Measurements from ENCODE around the gene MPDU1.

MPDU1 gene

DNA sequence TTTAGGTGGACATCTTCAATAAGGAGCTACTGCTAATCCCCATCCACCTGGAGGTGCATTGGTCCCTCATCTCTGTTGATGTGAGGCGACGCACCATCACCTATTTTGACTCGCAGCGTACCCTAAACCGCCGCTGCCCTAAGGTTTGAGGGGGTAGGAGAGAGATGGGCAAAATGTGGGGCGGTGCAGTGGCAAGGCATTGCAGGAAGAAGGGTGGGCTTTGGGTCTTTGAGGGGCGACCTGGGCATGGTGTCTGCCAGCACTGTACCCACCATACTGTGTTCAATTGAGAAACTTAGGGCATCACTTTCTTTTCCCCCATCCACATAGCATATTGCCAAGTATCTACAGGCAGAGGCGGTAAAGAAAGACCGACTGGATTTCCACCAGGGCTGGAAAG lies 13.3 kb upstream of the MPDU1 start:
- H3K4me3 ChIP-seq (ENCODE audit: control insufficient read depth, low read depth, low read length) = no peak overlapping the region
- TF ChIP-seq, protein P1, sequence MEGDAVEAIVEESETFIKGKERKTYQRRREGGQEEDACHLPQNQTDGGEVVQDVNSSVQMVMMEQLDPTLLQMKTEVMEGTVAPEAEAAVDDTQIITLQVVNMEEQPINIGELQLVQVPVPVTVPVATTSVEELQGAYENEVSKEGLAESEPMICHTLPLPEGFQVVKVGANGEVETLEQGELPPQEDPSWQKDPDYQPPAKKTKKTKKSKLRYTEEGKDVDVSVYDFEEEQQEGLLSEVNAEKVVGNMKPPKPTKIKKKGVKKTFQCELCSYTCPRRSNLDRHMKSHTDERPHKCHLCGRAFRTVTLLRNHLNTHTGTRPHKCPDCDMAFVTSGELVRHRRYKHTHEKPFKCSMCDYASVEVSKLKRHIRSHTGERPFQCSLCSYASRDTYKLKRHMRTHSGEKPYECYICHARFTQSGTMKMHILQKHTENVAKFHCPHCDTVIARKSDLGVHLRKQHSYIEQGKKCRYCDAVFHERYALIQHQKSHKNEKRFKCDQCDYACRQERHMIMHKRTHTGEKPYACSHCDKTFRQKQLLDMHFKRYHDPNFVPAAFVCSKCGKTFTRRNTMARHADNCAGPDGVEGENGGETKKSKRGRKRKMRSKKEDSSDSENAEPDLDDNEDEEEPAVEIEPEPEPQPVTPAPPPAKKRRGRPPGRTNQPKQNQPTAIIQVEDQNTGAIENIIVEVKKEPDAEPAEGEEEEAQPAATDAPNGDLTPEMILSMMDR (IDR thresholded peaks at IDR 0.05; ENCODE audit: control insufficient read depth, insufficient read depth, low read depth, low read length, missing control alignments) = no peak
- DNase-seq (ENCODE audit: low read depth) = no peak

DNA sequence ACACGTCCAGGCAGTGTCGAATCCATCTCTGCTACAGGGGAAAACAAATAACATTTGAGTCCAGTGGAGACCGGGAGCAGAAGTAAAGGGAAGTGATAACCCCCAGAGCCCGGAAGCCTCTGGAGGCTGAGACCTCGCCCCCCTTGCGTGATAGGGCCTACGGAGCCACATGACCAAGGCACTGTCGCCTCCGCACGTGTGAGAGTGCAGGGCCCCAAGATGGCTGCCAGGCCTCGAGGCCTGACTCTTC lies 11.4 kb upstream of the MPDU1 start:
- DNase-seq (ENCODE audit: low read depth) = no peak
- TF ChIP-seq, protein P1 (IDR thresholded peaks at IDR 0.05; ENCODE audit: control insufficient read depth, insufficient read depth, low read depth, low read length, missing control alignments) = no peak
- peak overlapping the region; percentile 55 for H3K4me3 ChIP-seq (ENCODE audit: control insufficient read depth, low read depth, low read length)

DNA sequence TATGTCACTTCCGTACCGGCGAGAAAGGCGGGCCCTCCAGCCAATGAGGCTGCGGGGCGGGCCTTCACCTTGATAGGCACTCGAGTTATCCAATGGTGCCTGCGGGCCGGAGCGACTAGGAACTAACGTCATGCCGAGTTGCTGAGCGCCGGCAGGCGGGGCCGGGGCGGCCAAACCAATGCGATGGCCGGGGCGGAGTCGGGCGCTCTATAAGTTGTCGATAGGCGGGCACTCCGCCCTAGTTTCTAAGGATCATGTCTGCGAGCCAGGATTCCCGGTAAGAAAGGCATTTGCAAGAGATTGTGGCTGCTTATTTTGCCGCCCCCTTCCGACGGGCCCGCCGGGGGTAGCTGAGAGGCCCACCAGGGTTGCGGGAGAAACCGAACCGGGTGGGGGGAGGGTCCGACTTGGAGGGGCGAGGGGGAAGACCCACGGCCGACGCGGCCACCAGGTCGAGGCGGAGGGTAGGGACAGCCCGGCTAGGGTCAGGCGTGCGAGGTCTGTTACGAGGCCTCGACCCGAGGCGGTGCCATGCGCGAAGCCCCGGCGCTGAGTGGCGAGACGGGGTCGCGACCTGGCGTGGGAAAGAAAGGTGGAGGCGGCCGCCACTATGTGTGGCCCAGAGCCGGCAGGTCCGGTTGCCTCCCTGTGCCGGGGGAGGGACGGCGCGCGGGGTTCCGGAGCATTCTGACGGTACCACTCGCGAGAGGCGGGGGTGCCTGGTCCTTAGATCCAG lies 10.9 kb upstream of the MPDU1 start:
- TF ChIP-seq, protein P1 (IDR thresholded peaks at IDR 0.05; ENCODE audit: control insufficient read depth, insufficient read depth, low read depth, low read length, missing control alignments) = no peak
- peak; percentile 97 for DNase-seq (ENCODE audit: low read depth)
- H3K4me3 ChIP-seq (ENCODE audit: control insufficient read depth, low read depth, low read length) = peak overlapping the region; percentile 75

DNA sequence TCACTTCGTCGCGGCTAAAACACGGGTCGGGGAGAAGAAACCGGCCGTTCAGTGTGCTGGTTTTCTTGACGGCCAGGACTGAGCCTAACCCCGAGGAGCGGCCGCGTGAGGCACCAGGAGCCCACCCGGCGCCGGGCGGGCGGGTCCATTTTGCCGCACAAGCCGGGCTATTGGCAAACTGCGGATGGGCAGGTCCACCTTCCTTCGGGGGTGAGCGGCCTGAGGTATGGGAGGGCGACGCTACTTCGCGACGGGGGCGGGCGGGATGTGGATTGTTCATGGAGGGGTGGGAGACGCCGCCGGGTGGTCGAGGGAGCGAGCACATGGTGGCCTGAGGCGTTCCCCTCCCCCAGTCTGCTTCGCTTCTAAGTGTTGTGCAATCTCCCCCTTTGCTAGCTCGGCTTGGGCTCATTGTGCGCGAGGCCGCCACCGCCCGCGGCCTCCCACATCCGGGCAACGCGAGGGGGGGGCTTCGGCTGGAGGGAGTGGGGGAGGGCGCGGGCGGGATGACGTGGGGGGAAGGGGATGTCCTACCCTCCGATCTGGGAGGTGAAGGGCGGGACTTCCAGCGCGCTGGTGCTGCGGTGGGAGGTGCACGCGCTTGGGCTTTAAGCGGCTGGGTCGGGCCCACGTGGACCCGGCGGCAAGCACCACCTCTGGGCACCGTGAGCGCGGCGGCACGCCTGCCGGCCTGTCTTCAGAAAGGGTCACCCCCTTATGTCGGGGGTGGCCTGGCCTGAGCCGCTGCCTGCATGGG lies 10.2 kb upstream of the MPDU1 start:
- TF ChIP-seq, protein P1 (IDR thresholded peaks at IDR 0.05; ENCODE audit: control insufficient read depth, insufficient read depth, low read depth, low read length, missing control alignments) = no peak
- peak; percentile 71 for DNase-seq (ENCODE audit: low read depth)
- peak overlapping the region; percentile 75 for H3K4me3 ChIP-seq (ENCODE audit: control insufficient read depth, low read depth, low read length)

DNA sequence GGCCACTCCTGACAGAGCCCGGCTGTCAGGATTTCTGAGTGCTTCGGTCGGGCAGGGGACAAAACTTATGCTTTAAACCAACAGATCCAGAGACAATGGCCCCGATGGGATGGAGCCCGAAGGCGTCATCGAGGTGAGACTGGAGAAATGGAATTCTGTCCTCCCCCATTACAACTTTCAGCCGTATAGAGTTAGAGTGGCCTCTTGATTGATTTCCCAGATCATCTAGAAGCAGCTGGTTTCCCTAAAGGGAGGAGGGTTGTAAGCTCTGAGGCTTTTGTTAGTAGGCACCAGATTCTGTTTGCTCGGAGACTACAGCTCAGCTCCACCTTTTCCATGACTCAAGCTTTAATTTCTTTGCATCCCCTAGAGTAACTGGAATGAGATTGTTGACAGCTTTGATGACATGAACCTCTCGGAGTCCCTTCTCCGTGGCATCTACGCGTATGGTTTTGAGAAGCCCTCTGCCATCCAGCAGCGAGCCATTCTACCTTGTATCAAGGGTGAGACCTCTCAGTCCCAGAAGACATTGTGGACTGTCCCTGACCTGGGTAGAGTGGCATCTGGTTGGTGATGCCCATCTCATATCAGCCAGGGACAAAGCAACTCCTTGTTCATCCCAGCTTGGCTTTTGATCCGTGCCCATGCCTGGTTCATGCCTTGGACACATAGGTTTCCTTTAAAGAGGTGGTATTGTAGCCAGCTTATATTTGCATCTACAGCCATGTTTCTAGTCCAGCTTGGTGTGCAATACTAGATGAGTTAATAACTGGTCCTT lies 9.3 kb upstream of the MPDU1 start:
- TF ChIP-seq, protein P1 (IDR thresholded peaks at IDR 0.05; ENCODE audit: control insufficient read depth, insufficient read depth, low read depth, low read length, missing control alignments) = no peak
- no peak for DNase-seq (ENCODE audit: low read depth)
- peak overlapping the region; percentile 75 for H3K4me3 ChIP-seq (ENCODE audit: control insufficient read depth, low read depth, low read length)

DNA sequence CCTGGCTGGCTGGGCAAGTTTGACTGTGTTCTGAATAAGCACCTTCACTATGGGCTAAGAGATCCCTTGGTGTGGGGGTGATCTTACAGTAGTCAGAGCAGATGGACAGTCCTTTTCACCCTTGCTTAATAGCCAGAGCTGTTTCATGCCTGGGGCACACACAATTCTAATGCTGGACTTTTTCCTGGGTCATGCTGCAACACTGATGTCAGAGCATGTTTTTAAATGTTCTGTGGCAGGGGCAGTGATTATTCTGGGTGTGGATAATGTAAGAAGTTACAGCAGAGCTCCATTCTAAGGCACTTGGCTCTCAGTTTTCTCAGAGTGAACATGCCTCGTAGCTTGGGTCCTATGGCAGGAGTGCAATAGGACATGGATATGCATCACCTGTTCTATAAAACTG lies 8.2 kb upstream of the MPDU1 start:
- TF ChIP-seq, protein P1 (IDR thresholded peaks at IDR 0.05; ENCODE audit: control insufficient read depth, insufficient read depth, low read depth, low read length, missing control alignments) = no peak
- DNase-seq (ENCODE audit: low read depth) = no peak
- peak overlapping the region; percentile 75 for H3K4me3 ChIP-seq (ENCODE audit: control insufficient read depth, low read depth, low read length)

Data from AG09309 (cell line).